ENCODE measurements around the gene RPL29. TPM values are rescaled to one million over a fixed set of nuclear protein-coding genes. Genes with fewer than 3 reads are reported as not detected.

Gene RPL29
- total and polyA plus RNA-seq, 2 of the 8 experiments (the other 6 are each of a cell fraction or from before 2014, with no cell fraction given) = 1,467 to 2,660 TPM

- TF ChIP-seq FOSL1 (IDR thresholded peaks at IDR 0.05; ENCODE audit: insufficient read depth, low read depth, low read length) (no peak), MAFK (IDR thresholded peaks at IDR 0.05; ENCODE audit: low read depth, low read length) (no peak), EZH2 (IDR thresholded peaks at IDR 0.05; ENCODE audit: low read depth, low read length, severe bottlenecking) (no peak), RXRA (IDR thresholded peaks at IDR 0.05; ENCODE audit: insufficient read depth, low read depth, low read length) (no peak), CHD1 (IDR thresholded peaks at IDR 0.05; ENCODE audit: low read depth, low read length) (no peak), BACH1 (IDR thresholded peaks at IDR 0.05; ENCODE audit: low read length) (no peak), CTBP2 (IDR thresholded peaks at IDR 0.05; ENCODE audit: borderline replicate concordance, insufficient read depth, insufficient read length, low read length) (no peak)
These were observed 39.0 kb upstream of the RPL29 start (continued) for GRCh38 chr3:52034651-52035050.
